AML-193 (cell line): Measurements from ENCODE around the gene ARL5A.

Source experiments
- DNase-seq, 2 experiments: peaks; one replicate each; lab custom pipeline; 2025; lab: John Stamatoyannopoulos, UW

The ARL5A gene

DNA sequence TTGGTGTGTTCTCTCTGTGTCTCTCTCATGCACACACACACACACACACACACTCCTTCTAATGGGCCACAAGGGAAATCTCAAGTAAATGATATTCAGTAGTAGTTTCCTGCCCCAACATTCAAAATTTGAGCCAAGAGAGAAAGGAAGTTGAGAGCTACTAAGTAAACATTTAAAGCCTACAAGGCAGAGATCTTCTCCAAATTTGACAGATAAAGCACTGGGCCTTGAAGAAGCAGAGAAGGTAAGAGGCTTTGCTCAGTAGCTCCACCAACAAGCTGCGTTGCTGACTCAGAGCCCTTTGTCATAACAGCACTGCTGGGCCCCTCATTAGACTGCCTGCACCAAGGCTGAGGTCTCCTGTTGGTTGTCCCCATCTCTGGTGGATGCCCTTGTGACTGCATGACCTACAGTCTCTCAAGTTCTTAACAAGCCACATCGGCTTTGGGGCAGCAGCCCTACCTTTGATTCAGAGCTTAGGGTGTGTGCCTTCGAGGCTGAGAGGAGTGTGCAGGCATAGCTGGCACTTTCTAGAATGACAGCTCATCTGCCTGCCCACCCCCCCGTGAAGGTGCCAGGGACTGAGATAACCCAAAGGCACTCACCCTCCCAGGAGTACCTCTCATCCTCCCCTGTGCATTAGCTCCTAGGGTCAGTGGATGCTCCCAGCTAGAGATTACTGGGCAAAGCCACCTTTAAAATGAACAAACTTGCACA, 61.6 kb downstream of the ARL5A start:
- DNase-seq = no peak

DNA sequence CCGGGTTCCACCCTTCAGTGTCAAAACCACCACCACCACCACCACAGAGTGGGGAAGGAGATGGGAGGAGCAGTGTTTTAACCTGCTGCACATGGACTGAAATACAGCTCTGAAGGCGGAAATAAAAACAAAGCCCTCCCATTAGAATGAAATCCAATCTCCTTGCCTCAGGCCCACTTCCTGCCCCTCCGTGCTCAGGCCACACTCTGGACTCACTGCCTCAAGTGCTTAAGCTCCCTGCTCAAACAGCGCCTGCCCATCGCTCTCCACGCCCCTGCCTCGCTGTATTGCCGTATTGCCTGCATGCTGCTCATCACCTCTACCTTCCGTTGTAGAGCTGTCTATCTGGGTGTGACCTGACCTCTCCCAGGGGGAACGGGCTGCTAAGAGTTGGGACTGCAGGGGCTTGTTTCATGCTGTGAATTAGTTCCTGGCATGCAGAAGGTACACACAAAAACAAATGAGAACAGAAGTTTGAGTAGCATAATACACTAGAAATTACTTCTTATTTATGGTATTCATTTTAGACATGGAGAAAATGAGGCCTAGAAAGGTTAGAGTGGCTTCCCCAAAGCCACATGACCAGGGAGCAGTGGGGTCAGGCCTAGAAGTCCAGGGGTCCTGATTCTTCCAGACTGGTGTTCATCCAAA, 62.3 kb downstream of the ARL5A start:
- no peak for DNase-seq

DNA sequence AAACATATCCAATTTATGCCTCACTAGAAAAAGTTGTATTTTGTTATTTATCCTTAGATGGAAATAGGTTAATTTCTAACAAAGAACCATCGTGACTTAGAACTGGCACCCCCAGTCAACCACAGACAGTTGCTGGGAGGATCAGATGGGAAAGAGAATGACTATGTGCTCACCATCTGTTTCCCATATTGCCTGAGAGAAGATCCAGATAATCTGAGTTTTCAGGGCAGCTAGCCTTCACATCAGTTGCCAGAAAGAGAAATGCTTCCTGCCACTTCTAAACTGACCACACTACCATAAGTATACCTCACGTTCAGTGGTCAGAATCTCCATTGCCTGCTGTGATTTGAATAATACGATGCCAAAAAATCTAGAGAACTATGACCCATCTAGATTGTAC, 65.5 kb downstream of the ARL5A start:
- no peak for DNase-seq

DNA sequence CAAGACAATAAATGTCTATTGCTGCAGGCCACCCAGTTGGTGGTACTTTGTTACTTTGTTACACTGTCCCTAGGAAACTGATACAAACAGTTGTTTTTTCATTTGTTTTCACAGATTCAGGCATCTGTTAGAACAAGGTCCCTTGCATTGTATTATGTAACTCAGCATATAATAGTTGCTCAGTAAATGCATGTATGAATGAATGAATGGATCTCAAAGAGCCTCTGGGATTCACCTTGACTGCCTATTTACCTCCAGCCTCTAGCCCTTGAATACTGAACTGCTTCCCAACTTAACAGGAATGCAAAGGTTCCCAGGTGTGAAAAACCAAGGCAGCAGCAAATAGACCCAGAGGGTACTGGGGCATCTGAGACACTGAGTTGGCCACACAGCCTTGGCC, 66.5 kb downstream of the ARL5A start:
- DNase-seq = no peak

DNA sequence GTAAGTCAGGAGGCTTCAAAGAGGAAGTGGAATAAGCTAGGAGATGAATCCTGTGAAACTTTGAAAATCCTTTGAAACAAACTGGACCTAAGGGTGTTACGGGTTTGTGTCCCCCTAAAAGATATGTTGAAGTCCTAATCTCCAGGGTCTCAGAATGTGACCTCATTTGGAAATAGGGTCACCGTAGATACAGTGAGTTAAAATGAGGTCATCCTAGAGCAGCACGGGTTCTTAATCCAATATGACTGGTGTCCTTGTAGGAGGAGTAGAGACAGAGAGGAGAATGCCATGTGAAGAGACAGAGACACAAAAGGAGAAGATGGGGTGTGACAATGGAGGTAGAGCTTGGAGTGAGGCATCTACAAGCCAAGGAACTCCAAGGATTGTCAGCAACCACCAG, 67.0 kb downstream of the ARL5A start:
- no peak for DNase-seq

DNA sequence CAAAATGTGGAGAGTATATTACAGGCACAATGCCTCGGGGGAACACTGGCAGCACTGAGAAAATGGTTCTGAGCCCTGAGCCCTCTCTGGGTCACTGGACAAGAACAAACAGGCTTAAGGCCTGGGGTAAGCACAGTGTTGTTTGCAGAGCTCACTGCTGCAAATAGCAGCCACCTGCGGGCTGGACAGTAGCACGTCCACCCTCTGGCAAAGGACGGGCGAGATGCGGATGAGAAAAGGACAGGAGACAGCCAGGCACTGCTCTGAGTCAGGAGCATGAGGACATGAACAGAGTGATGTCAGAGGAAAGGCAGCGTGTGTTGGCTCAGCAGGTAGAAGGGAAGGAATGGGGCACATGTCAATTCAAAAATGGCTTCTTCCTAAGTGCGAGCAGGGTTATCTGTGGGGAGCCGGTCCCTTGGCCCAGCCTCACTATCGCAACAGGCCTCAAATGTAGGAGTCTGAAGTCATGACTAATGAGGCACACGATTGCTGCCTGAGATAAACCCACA, 68.0 kb downstream of the ARL5A start:
- DNase-seq = no peak

DNA sequence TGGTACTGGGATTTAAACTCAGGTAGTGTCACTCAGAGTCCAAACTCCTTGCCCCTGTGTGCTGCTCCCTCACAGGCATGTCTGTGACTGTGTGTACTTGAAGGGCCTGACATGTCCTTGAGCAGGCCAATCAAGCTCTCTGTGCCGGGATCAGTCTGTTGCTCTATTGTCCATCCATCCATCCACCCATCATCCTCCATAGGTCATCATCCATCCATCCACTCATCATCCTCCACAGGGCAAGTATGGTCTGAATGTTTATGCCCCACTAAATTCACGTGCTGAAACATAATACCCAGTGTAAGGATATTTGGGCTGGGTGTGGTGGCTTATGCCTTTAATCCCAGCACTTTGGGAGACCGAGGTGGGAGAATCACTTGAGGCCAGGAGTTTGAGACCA, 69.5 kb downstream of the ARL5A start:
- DNase-seq = no peak

DNA sequence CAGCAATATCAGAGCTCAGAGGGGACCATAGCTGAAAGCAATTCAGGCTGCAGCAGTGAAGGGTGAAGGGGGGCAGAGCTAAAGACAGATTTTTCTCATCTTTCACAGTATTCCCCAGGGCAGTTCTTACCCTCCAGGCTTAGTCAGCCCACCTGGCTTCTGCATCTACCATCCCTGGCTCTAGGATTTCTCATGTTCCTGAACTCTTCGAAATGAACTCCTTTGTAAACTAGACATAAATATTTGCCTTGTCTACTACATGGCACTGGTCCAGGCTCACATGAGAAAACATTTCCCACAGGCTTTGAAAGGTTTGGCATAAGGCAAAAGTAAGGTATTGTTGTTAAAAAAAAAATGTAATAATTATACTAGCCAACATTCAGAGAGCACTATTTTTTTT, 70.4 kb downstream of the ARL5A start:
- no peak for DNase-seq

DNA sequence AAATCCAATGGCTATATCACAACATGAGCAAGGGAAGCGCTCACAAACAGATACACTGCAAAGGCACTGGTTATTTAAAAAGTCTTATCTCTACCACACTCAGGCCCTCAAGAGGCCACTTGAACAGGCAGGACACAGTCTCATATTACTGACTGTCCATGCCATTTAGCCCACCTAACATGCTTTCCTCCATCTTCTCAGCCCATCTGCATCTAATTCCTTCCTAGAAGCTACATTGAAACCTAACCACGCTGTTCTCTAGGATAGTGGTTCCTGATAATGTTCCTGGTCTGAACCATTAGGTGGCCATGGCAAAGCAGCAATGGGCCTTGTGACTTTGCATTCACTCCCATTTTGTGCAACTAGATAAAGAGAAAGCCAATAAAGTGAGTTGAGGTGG, 71.4 kb downstream of the ARL5A start:
- no peak for DNase-seq

DNA sequence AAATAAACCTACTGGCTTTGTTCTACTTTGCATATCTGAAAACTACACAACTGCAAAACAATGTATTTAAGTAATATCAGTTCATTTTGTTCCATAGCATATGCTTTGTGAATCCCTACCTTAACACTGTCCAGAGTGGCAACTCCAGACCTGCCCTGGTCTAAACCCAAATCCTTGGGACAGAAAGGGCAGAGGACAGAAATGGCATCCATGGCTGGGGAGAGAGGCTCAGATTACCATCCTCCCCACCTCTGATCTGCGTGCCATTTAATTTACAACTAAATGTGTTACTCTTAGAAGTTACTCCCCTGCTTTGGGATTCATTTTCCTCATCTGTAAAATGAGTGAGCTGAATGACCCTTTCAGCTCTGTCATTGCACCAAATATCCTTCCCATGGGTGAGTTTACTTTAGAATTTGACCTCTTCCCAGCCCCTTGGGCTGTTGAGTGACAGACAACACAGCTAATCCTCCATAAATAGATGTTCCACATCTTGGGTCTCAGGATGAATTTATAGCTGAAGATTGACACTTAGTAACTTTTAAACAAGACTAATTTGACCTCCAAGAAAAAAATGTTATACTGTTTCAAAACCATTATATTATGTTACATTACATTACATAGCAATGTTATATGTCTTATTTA, 73.8 kb downstream of the ARL5A start:
- DNase-seq = no peak

DNA sequence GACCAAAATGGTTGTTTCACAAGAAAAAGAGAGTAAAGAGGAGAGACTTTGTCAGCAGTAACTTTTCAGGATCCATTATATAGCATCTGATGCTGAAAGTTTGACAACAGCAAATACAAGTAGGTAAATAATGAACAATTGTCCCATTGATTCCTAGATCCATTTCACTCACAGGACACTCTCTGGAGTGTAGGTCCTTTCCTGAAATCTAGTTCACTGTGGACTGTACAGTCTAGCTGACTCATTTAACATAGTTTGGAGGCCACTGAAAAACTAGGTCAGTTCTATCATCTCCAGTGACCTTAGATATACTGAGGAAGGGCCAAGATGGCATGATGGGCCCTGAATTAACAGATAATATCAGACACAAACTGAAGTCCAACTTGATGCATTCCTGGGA, 74.7 kb downstream of the ARL5A start:
- no peak for DNase-seq
